ENCODE data around the gene DDN.

The DDN gene

GRCh38 chr12:48999371-49000131 lies at the start of gene DDN:
DDN (minus strand) TSS chr12:48999375; CDS start chr12:48999287, 88 bp downstream.
- peak in 1 of 2 donors; percentile 63 for DNase-seq

DNA sequence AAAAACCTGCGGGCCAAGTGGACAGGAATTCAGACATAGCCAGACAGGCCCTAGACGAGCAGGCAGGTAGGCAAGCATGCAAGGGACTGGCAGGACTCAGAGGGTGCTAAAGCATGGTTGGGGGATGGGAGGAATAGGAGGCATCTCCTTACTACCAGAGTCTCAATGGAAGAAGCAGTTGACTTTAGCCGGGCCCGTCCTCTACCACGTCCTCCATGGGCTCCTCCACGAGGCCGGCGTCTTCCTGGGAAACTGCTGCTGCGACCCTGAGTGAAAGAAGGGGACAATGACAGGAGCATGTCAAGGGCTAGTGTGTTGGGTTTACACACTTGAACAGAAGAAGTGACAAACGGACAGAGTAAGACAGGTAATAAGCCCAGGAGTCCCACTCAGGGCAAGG lies 49.8 kb upstream of the DDN start:
- no peak for DNase-seq

- no peak for DNase-seq
Measured at GRCh38 chr12:49046129-49046895, 47.1 kb upstream of the DDN start.

DNA sequence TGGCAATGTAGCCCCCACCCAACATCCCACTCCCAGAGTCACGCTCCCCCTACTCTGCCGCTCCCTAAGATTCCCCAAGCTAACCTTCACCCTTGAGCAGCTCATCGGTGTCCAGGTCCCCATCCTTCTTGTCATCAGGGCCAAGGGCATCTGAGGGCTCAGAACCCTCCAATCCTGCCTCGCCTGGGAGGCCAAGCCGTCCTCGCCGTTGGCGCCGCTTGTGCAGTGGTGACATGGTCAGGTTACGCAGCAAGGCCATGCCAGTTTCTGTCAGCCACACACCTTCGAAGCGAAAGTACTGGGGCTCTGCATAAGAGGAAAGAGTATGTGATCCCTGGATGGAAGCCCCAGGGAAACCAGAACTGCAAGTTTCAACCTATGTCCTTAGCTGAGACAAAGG lies 45.5 kb upstream of the DDN start:
- DNase-seq: no peak

DNA sequence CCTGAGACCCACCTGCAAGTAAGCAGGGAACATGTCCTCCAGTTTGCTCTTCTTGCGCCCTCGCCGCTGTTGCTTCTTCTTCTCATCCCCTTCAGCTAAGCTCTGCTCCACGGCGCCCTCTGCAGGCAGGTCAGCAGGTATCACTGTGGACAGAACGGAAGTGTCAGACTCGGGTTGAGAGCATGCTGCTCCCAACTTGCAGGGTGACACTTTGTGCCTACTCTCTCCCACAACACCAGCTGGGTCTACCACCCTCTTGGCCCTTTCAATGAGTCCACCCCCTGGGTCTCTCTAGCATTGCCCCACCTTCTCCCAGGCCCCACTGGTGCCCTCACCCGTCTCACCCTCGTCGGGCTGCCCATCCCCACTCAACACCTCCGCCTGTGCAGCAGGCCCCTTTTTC lies 44.7 kb upstream of the DDN start:
- peak; percentile 20 to 72 for DNase-seq

- no peak for DNase-seq
Measured at GRCh38 chr12:49043241-49043640, 44.1 kb upstream of the DDN start.

- DNase-seq: no peak
Measured at GRCh38 chr12:49041881-49042484, 42.8 kb upstream of the DDN start.

DNA sequence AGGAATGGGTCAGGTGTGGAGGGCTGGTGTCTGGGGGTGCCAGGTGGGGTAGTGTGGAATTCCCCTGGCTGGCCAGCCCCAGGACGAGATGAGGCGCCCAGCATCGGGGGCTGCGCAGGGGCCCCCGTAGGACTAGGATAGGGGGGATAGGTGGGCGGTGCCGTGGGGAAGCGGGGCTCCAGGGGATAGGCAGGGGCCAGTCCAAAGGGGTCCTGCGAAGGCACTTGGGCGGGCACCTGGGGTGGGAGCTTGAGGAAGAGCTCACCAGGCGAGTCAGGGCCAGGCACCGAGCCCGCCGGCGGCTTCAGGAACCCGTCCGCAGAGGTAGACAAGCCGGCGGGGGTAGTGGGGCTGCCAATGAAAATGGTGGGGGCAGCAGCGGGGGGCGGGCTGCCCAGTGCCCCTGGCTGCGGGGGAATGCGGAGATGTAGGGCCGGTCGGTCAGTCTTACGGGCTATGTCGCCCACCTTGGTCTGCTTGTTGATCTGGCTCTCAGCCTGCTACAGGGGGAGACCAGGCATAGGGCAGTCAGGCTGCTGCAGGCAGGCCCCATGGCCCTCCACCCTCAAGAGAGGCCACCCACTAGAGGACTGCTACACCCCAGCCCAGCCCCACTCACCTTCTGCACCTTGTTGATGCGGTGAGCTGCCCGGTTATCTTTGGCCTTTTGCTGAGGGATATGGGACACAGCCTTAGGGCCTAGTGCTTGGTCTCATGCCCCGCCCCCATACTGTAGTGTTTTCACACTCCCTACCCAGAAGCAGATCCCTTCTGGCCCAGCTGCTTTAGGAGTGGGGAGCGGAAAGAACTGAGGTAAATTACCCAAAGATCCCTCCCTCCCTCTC lies 42.1 kb upstream of the DDN start:
- DNase-seq: no peak

DNA sequence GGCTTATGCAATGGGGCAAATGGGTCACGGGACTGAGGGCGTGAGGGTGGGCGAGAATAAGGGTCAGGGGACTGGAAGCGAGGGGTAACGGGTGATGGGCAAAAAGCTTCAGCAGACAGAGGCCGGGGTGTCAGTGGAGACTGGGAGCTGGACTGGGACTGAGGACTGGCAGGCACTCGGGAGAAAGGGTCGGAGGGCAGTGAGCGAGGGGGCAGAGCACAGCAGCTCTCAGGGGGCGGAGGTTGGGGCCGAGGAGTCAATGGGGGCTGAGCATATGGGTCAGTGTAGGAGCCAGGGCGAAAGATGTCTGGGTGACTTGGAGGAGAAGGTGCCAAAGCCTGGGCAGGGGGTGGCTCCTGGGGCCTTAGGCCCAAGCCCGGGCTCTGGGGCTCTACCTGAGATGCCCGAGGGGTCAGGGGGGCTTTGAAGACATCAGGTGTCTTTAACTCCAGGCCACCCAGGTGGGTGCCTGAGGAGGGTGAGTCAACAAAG lies 41.2 kb upstream of the DDN start:
- no peak for DNase-seq

- no peak for DNase-seq
Measured at GRCh38 chr12:49039421-49040363, 40.5 kb upstream of the DDN start.

DNA sequence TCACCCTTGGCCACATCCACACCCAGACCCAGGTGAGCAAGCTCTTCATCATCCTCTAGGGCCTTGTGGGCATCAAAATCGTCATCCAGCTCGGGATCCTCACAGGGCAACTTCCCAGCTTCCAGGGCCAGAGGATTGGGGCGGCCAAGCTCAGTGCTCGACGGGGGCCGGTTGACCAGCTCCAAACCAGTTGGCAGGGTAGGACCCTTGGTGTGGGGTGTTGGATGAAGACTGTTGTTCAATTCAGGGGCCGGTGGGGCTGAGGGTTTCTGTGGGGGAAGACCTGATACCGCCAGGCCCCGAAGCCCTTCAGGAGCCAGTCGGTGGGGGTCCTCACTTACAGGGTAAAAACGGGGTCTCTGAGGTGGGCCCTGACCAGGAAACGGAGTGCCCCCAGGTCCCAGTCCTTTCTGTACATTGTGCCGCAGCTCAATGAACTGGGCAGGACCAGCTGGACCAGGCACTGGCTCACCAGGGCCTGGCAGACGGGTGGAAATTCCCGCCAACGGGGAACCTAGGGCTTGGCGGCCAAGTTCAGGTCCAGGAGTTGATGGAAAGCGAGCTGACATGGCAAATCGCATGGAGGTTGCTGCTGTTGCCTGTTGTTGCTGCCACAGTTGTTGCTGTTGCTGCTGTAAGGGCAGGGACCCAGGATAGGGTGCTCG lies 39.2 kb upstream of the DDN start:
- no peak for DNase-seq

DNA sequence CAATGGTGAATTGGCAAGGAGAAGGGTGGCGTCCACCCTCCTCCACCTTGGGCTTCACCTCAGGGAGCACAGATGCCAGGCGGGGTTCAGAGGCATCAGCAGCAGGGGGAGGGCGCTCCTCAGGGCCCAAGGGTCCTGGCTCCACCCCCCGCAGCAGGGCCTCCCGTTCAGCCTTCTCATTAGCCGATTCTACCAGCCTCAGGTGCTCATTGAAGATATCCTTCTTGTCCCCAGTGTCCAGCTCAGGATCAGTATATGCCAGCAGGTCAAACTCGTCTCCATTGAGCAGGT lies 38.7 kb upstream of the DDN start:
- DNase-seq: no peak

DNA sequence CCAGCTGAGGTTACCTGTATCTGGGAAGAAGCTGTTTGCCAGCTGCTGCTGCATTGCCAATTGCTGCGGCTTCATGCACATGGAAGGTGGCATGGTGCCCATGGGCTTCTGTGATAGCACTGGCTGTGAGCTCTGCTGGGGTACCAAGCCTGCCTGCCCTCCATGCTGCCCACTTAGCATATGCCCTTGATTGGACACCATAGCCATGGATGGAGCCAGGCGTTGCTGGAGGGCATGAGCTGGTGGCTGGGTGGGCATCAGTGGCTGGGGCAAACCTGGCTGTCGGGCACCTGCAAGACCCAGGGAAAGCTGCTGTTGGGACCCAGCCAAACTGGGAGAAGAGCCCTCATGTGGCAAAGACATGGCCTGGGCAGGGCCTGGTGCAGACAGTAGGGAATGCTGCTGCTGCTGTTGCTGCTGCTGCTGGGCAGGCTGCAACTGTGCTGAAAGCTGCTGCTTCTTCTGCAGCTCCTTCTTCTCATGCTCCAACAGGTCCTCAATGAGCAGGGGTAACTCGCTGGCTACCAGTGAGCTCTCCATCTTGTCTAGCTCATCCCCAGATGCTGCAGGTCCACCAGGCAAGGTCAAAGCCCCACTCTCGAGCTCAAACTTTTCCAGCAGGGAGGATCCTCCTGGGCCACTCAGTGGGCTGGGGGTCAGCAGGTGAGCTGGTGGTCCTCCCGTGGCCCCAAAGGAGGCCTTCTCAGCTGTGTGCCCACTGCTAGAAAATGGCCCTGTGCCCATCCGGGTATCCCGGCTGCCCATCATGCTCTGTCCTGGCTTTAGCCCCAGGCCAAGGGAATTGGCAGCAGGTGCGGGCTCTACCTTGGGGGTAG lies 38.2 kb upstream of the DDN start:
- DNase-seq: no peak

GRCh38 chr12:49036029-49036428 lies 36.9 kb upstream of the DDN start:
- DNase-seq: no peak

- DNase-seq: no peak
Measured at GRCh38 chr12:49034286-49034622, 35.1 kb upstream of the DDN start.

GRCh38 chr12:49033611-49034285 lies 34.6 kb upstream of the DDN start:
- DNase-seq: no peak

DNA sequence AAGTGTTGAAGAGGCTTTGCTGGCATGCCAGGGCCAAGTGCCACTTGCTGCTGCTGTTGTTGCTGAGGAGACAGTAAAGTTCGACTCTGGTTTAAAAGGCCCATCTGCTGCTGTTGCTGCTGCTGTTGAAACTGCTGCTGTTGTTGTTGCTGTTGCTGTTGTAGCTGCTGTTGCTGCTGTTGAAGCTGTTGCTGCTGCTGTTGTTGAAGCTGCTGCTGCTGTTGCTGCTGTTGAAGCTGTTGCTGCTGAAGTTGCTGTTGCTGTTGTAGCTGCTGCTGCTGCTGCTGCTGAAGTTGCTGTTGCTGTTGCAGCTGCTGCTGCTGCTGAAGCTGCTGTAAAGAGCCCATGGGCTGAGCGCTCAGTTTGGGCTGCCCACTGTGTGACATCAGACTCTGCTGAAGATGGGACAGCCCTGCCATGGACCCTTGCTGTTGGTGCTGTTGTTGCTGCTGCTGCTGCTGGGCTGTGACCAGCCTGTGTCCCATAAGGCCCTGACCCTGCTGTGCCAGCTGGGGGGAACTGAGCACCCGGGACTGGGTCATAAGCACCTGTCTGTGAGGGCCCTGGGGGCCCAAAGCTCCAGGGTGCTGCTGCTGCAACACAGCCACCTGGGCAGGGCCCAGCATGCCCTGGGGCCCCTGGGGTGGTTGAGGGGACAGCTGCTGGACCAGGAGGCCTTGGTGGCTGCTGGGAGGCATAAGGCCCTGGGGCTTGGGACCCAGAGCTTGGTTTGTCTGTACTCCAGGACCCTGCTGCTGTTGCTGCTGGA lies 33.7 kb upstream of the DDN start:
- no peak for DNase-seq

DNA sequence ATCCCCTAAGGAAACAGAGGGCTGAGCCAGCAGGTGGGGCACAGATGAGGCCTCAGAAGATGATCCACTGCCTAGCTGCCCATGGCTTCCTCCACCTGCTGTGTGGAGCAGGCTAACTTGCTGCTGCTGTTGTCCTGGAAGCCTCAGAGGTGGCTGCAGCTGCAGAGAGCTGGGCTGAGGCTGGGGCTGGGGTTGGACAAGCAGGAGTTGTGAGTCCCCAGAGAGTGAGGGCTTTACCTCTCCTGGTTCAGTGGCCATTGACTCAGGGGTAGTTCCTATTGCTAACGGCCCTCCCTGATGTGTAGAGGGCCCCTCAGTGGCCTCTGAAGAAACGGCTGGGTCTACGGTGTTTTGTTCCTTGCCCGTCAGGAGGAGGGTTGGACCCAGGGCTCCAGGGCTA lies 33.1 kb upstream of the DDN start:
- DNase-seq: no peak

- no peak for DNase-seq
Measured at GRCh38 chr12:49031573-49032161, 32.5 kb upstream of the DDN start.

All from bone marrow (tissue), 2 donors.